Breast epithelium (tissue), 3 donors: ENCODE data around the gene USP10.

ENCODE experiments used
- CTCF ChIP-seq, 3 donors: fragments of 450-650 bp; IDR thresholded peaks; one replicate each; pipeline ENCODE4 v1.5.1; 2016 to 2017; ENCODE audit warnings: antibody characterized with exemption in 3 of 3, mild to moderate bottlenecking in 3 of 3, moderate library complexity in 3 of 3
- POLR2A ChIP-seq: fragments of 450-650 bp; IDR thresholded peaks from one replicate; pipeline ENCODE4 v1.6.1; 2016; ENCODE audit warnings: antibody characterized with exemption, mild to moderate bottlenecking, moderate library complexity
- POLR2AphosphoS5 ChIP-seq, 3 donors: sonication (generic); formaldehyde crosslinking; IDR thresholded peaks; one replicate each; pipeline ENCODE4 v1.6.1; 2017; ENCODE audit warnings: antibody characterized with exemption in 3 of 3

DNA sequence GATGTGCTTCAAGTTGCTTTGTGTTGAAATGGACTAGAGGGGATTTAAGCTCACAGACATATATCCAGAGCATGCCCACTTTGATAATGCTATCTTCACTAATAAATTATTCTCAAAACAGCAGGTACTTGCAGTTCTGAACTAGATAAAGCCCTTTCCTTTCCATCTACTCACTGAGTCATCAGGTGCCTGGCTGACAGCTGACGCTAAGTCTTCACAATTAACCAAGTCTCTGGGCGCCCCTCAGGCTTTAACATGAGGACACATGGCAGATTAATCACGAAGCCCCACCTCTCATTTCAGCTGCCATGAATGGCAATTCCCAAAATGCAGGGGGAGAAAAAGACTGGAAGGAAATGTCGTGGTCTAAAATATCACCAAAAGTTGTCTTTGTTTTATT is 90.5 kb downstream of the USP10 start:
- TF ChIP-seq POLR2AphosphoS5 (IDR thresholded peaks at IDR 0.05), result no peak
- TF ChIP-seq CTCF (IDR thresholded peaks at IDR 0.05), result no peak
- no peak for TF ChIP-seq POLR2A
